NCI-H82 treated with DMSO at 0.1 percent for 48 hours (cell line): ENCODE results near the gene KCNK1.
"Not testable (repeated sequence)": the region's sequence is repeated elsewhere in the genome, so short reads cannot be mapped to it uniquely, and the experiment has no call there.

Experiments used
- DNase-seq: peaks from one replicate; lab custom pipeline; 2025; ENCODE audit not compliant: unreplicated experiment; lab: John Stamatoyannopoulos, UW

Gene KCNK1

DNA sequence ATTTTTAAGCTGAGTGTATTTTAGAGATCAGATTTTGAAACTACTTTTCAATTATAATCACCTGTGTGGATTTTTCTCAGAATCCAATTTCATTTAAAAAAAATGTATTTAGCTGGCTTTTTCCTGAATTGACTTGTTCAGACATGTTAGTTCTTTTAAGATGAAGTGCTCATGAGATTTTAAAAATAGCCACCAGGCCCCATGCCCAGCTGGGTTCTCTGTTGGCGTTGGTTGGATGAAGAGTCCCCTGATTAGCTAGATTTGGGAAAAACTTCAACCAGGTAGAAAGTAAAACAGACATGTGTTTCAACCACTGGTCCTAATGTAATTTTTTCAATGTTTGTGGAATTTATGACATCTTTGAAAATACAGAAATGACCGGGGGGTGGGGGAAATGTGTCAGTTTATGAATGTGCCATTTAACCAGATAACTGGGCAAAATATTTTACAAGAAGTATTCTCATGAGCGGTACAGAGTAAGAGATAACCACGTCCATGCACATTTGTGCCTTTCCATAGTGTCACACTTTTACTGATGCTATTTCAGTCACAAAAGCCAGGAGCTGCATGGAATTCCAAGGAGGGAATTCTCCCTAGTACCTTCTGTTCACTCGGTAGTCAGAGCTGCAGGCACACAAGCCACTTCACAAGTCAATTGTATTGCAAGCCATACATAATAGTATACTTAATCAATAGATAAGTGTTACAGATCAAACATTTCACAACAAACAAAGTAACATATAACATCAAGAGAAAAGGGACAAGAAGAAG lies 51.1 kb downstream of the KCNK1 start:
- no peak for DNase-seq

DNA sequence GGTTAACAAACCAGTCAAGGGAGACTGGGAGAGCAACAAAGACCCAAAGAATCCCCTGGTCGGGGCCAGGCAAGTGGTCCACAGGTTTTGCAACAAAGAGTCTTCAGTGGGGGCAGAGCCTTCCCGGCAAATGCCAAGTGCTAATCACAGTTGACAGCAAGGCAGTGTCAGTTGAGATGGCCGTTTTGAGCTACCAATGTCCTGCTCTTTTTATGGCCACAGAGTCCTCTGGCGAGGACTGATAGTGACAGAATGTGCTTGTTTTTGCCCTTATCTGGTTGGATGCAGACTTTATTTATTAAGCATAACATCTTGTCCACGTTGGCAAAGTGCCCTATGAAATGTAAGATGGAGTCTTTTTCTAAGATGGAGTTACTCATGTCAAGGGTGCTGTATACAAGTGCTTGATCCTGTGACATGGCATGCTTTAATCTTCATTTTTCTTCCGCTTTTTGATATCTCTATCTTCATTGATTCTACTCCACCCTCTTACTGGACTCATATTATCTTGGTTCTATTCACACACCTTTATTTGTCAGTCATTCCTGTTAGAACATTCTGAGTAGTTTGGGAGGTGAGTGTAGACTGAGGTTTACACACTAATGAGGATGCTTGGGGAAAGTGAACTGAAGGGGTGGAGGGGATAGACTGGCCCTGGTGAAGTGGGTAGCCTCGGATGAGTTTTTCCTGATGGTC lies 51.8 kb downstream of the KCNK1 start:
- no peak for DNase-seq

DNA sequence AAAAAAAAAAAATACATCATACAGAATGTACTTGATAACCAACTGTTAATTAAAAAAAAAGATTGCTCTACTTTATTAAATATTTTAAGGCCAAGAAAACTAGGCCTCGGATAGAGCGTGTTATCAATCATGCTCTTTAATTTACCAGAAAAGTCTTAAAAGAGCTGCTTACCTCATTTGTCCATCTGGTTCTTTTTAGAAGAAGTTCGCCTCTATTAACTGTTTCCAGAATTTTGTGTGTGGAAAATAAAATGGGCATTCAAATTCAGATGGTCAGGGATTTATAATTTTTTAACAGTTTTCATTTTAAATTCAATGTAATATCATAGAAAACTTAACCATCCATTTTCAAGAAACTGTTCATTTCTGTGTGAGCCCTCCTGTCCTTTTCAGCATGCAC lies 53.8 kb downstream of the KCNK1 start:
- DNase-seq: no peak

DNA sequence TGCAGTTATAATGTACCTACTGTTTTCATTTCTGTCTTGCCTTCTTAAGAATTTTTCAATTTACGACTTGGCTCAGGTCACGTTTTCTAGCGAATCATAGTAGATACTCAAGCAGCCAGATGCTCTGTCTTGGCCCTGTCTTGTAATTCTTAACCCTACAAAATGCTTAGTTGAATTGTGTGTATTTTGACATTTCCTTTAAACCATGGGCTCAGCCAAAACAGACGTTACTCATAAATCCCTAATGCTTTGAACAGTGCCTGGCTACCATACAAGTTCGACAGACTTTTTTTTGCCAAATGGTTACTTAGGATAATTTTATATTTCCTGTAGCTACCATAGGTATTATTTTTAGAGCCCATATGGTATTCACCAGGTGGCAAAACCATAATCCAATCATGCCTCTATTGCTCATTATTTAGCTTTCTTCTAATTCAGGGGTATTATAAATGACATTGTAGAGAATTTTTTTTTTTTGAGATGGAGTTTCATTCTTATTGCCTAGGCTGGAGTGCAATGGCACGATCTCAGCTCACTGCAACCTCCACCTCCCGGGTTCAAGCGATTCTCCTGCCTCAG lies 54.3 kb downstream of the KCNK1 start:
- peak; percentile 19 for DNase-seq

DNA sequence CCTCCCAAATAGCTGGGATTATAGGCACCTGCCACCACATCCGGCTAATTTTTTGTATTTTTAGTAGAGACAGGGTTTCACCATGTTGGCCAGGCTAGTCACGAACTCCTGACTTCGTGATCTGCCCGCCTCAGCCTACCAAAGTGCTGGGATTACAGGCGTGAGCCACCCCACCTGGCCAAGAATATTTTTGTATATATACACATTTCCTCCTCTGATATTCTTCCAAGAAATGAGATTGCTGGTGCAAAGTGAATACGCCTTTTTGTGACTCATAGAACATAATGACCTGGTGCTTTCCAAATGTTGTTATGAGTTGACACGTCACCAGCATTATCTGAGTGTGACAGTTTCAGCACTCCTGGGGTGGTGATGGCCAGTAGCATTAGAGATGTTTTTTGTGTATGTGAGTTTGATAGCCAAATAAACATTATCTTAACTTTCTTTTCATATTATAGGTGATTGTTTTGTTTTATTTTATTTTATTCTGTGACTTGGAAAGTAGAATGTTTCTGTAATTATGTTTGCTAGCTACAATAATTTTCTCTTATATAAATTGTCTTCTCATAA lies 54.9 kb downstream of the KCNK1 start:
- DNase-seq: no peak

DNA sequence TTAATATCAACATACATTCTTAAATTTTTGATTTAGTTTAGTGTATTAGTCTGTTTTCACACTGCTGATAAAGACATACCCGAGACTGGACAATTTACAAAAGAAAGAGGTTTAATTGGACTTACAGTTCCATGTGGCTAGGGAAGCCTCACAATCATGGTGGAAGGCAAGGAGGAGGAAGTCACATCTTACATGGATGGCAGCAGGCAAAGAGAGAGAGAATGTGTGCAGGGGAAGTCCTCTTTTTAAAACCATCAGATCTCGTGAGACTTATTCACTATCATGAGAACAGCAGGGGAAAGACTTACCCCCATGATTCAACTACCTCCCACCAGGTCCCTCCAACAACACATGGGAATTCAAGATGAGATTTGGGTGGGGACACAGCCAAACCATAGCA lies 56.5 kb downstream of the KCNK1 start:
- not testable (repeated sequence) for DNase-seq

DNA sequence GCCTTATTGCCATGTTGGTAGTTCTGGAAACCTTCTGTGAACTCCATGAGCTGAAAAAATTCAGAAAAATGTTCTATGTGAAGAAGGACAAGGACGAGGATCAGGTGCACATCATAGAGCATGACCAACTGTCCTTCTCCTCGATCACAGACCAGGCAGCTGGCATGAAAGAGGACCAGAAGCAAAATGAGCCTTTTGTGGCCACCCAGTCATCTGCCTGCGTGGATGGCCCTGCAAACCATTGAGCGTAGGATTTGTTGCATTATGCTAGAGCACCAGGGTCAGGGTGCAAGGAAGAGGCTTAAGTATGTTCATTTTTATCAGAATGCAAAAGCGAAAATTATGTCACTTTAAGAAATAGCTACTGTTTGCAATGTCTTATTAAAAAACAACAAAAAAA lies 57.4 kb downstream of the KCNK1 start:
- no peak for DNase-seq

DNA sequence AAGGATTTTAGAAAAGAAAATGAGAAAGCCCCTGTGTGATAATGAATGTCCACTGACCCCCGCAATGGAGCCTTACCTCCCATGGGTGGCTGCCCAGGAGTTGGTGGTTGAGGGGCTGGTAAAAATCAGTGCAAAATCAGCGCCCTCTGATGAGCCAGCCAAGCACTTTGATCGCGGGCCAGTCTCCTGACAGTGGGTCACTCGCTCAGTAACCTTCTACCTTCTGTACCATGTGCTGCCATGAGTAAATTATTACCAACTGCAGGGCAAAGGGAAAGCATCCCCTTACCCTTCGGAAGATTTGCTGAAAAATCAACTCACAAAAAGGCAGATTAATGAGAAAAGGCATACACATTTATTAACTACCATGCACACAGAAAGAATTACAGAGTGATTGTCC lies 58.8 kb downstream of the KCNK1 start:
- DNase-seq: no peak

DNA sequence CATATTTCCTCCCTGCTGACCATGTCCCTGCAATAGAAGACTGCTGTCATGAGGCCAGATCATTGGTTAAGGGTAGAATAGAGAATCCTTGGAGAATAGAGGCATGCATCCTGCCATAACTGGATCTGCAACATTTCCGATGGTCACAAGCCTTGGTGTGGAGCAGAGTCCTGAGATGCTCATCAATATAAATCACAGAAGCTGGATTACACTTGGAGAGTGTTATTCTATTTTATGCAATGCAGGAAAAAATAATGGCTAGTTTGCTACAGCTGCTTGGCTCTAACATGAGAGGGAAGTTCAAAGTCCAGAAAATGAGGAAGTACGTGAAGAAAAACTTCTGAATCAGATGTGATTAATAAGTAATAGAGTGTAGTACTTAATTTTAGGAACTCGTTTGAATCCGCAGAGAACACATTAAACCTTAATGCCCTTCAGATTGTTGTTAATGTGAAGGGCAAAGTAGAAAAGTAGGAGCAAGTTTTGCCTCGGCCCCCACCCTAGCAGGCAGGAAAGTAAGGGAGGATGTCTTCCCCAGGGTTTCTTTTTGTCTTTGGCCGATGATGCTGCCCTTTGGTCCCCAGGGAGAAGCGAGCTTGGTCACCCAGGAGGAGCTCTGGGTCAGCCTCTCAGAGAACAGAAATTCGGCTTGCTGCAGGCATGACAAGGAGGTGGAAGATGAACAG lies 59.5 kb downstream of the KCNK1 start:
- no peak for DNase-seq

DNA sequence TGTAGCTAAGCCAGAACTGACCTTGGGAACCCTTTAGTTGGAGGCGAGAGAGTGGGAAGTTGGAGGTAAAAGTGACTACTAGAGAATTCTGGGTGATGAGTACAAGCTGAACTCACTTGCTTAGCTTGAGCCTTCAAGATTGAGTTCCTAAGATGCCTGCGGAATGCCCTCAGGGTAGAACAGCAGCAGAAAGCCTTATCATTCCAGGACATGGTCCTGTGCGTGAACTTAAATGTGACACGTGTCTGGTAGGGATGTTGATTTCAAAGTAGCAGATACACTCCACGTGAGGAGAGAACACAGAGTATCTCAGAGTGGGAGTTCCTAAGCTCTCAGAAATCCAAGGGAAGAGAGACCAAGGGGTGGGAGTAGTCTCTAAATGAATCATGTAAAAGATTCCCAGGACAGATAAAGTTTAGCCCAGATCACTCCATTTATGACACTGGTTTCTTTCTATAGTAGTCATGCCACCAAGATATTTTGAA lies 60.1 kb downstream of the KCNK1 start:
- no peak for DNase-seq

DNA sequence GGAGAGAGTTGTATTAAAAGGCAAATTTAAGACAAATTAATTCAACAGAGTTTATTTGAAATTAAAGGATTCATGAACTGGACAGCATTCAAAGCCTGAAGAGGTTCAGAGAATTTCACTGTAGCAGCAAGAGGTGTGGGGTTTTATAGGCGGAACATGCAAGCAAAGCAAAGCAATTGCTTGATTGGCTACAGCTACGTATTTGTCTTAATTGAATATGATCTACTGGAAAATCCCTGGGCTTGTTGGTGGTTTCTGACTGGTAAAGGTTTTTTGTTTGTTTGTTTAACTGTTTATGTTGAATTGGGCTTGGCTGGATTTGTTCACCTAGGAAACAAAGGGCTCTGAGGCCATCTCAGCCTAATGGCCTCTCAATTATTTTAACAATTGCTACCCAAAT lies 61.5 kb downstream of the KCNK1 start:
- no peak for DNase-seq

DNA sequence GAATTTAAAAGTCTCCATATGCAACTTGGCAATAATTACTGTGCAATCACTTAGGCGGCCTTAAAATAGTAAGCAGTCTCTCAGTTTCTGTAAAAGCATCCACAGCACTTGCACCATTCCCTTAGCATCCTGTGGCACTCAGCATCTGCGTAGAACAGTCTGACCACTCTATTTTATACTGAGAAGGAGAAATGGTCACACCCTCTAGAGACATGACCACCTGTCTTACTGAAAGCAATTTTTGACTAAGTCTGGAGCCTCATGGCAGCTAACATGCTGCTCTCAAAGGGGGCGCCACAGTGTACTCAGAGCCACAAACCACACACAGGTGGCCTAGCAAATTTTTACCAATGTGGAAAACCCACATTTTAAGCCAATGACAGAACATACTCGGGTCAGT lies 62.0 kb downstream of the KCNK1 start:
- DNase-seq: no peak

DNA sequence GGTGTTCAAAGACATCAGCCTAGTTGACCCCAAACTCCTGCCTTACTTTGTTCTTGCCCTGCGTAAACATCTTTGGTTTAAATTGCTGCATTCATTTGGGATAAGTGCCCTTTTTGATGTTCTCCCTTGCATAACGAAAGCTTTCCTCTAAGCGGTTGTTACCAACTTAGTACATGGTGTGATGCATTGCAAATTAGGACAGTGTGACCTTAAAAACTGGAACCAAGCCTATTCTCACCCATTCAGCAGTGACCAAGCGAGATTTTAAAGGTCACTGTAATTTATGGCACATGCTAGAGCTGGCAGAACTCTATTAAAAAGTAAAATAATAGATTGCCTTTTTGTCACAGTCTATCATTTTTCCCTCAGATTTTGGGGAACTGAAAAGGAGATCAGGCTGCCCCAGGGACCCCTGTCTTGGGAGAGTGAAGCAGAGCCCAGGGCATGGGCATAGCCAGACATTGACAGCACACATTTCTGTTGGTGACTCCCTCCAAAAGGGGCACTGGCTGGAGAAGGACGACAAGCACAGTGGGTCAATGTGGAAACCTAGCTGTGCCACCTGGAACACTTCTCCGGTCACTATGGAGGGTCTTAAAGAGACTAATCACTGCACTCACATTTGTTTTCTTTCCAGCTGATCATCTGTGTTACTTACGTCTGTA lies 63.9 kb downstream of the KCNK1 start:
- DNase-seq: no peak

DNA sequence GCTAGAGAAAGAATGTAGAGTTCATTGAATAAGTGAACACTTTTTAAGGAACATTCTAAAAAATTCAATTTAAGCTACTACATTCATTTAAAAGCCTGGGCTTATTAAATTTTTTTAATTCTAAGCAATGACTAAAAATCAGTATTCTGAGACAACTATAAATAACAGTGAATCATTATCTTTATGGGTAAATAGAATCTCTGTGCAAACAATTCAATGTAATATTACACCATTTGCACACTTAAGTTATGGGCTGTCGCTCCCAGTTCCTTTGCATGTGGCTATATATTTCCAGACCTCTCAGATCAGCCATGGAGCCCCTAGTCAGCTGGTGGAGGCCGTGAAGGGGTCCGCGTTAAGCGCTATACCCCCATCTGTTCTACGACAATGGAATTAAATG lies 65.1 kb downstream of the KCNK1 start:
- no peak for DNase-seq

DNA sequence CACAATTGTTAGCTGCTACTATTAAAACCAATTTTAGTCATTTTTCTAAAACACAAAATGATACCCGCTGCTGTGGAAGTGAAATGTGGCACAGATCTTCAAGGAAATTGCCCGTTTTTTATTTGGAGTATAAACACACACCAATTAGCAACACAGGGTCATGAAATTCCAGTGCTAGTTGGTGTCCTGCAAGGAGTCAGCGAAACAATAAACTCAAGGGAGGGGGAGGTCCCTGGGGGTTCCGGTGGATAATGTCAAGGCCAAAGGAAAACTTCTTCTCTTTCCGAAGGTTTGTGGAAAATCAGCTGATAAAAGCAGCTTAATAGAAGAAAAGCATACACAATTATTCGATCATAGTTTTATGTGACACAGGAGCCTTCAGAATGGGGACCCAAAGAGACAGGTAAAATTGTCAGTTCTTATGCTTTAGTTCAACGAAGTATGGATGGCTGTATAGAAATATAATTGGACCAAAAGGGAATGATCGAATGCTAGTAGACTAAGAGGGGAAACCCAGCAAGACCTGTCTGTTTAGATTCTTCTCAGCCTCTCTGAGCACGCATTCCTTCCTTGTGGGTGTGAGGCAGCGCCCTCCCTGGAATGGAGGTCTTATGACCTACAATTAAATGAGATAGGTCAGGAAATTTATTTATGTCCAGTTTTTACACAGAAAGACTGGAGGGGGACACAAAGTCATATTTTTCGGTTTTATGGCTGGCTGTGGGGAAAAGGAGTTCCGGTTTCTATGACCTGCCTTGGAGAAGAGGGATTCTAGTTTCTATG lies 65.9 kb downstream of the KCNK1 start:
- DNase-seq: no peak

DNA sequence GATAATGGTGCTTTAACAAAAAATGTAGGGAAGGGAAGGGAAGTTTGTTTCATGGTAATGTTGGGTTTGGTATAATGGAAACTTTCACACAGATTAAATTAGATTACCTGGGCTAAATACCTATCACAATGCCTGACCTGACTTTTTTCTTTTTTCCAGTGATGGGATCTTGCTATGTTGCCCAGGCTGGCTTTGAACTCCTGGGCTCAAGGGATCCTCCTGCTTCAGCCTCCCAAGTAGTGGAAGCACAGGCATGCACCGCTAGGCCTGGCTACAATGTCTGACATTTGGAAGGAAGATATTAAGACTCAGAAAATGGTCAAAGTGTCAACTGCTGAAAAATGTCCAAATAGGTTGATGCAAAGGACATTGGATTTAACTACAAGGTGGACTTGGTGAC lies 67.4 kb downstream of the KCNK1 start:
- no peak for DNase-seq

DNA sequence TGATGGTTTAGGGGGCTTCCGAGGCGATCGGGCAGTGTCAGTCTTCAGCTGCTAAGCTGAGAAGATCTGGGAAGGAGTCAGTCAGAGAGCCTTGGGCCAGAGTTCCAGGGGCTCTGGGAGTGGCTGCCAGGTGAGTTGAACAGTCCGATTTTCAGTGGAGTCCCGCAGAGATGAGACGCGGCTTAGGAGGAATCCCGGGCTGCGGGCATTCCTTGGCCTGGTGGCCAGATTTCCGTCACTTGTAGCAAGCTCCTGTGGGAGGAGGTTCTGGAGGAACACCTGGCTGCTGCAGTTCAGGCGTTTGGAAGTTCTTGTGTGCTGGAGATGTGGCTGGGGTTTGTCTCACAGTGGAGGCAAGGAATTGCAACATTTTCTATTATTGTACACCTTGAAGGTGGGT lies 72.7 kb downstream of the KCNK1 start:
- DNase-seq: not testable (repeated sequence)

DNA sequence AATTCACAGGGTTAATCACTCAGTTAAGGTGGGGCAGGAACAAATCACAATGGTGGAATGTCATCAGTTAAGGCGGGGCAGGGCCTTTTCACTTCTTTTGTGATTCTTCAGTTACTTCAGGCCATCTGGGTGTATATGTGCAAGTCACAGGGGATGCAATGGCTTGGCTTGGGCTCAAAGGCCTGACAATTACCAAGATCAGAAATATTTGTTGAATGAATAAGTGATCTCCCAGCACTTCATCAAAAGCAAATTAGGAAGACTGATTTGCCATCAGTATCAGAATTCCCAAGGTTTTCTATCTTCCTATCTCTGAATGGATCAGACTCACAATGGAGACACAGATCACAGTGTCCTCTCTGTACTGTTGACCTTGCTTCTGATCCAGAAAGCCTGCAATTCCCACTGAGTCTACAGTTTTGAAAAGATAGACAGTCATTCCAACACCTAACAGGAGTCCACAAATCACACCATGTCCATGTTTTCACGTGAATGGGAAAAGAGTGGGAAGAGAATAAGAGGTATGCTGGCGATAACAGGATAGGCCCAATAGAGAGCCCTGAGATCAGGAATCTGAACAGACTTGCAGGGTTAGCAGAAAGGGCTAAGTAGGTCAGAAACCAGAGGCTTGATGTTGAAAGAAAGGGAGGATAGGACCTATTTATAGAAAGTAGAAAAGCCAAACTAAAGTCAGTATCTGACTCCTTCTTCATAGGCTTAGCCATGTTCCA lies 75.3 kb downstream of the KCNK1 start:
- DNase-seq: no peak

DNA sequence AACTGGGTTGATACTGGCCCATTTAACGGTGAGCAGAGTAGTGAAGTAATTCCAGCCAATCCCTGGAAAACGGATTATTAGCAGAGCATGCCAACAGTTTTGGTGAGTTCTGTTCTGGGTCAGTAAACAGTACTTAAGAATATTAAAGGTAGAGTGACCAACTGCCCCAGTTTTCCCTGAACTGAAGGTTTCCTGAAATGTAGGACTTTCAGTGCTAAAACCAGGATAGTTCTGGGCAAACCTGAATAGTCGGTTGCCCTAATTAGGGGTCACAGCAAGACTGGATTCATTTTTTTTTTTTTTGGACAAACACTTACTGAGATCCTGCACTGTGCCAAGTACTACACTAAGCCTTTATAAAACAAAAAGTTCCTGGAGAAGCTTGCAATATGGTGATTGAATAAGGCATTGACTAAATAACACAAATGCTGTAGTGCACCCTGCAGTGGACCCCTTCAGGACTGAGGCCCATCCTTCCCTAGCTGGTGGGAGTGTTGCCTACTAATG lies 75.9 kb downstream of the KCNK1 start:
- DNase-seq: no peak
